H1 (cell line): Measurements from ENCODE around the gene KCTD8. TPM values are rescaled to one million over a fixed set of nuclear protein-coding genes. Genes with fewer than 3 reads are reported as not detected.

Source experiments
- CTCF ChIA-PET: fragments of 300-600 bp; sonication (Branson Sonifier 250); formaldehyde crosslinking; loops from one replicate; lab custom pipeline; 2021; ENCODE audit not compliant: partially characterized antibody; lab: Charles Lee
- POLR2A ChIA-PET: fragments of 300-600 bp; sonication (Branson Sonifier 250); formaldehyde crosslinking; loops from one replicate; lab custom pipeline; 2021; ENCODE audit warnings: inconsistent platforms; ENCODE audit not compliant: partially characterized antibody; lab: Charles Lee
- DNase-seq, 2 experiments: peaks; one replicate each; pipeline versions ENCODE4 v3.0.0 to v3.0.0-alpha.2; 2010 to 2022; ENCODE audit warnings: low spot score in 2 of 2, low read depth in 1 of 2, mixed read lengths in 1 of 2
- FAIRE-seq: peaks from 2 replicates; lab custom pipeline; 2011; peaks lifted over from hg19 to GRCh38; lab: Jason Lieb, UNC
- H2AFZ ChIP-seq: 2 replicates; pipeline ENCODE4 v1.8.1; 2012; ENCODE audit warnings: low read length, inconsistent platforms
- H2AK5ac ChIP-seq: 2 replicates; pipeline ENCODE4 v1.6.1; 2013; ENCODE audit warnings: low read depth, low read length
- H2BK120ac ChIP-seq: replicated peaks from 2 replicates; pipeline ENCODE3; 2013; ENCODE audit warnings: low read depth, low read length, inconsistent platforms
- H2BK12ac ChIP-seq: 2 replicates; pipeline ENCODE4 v1.6.1; 2013; ENCODE audit warnings: low read depth, low read length
- H2BK15ac ChIP-seq: 2 replicates; pipeline ENCODE4 v1.6.1; 2013; ENCODE audit warnings: low read length
- H2BK20ac ChIP-seq: 2 replicates; pipeline ENCODE4 v1.6.1; 2013; ENCODE audit warnings: low read length
- H2BK5ac ChIP-seq: 2 replicates; pipeline ENCODE4 v1.6.1; 2013; ENCODE audit warnings: low read depth, low read length
- H3K14ac ChIP-seq: 2 replicates; pipeline ENCODE4 v1.6.1; 2013; ENCODE audit warnings: inconsistent platforms; ENCODE audit not compliant: insufficient read length
- H3K18ac ChIP-seq: 2 replicates; pipeline ENCODE4 v1.6.1; 2013; ENCODE audit warnings: low read length; ENCODE audit errors: extremely low read depth
- H3K23ac ChIP-seq: 2 replicates; pipeline ENCODE4 v1.6.1; 2013; ENCODE audit warnings: inconsistent platforms; ENCODE audit not compliant: insufficient read length
- H3K23me2 ChIP-seq: 2 replicates; pipeline ENCODE4 v1.6.1; 2013; ENCODE audit warnings: low read depth, low read length
- H3K27ac ChIP-seq: 2 replicates; pipeline ENCODE4 v1.6.1; 2011; ENCODE audit warnings: low read depth, low read length, inconsistent platforms
- H3K27me3 ChIP-seq, 4 experiments: replicated peaks in 1 of 4; 1 replicate in 1 of 4; 2 replicates in 3 of 4; pipeline versions ENCODE4 v1.6.1 to v1.8.1; 2011 to 2013; ENCODE audit warnings: low read length in 3 of 4, mild to moderate bottlenecking in 3 of 4, inconsistent platforms in 2 of 4, mixed read lengths in 2 of 4, moderate library complexity in 1 of 4; ENCODE audit not compliant: control insufficient read depth in 3 of 4, insufficient read depth in 3 of 4; ENCODE audit errors: extremely low read depth in 1 of 4
- H3K36me3 ChIP-seq, 4 experiments: 2 replicates each; pipeline versions ENCODE4 v1.6.1 to v1.8.1; 2011 to 2013; ENCODE audit warnings: mild to moderate bottlenecking in 4 of 4, low read length in 3 of 4, moderate library complexity in 2 of 4, control low read depth in 1 of 4, inconsistent platforms in 1 of 4; ENCODE audit not compliant: insufficient read depth in 4 of 4, control insufficient read depth in 2 of 4
- H3K4ac ChIP-seq: replicated peaks from 2 replicates; pipeline ENCODE3; 2013; ENCODE audit warnings: low read length, low read depth, mixed read lengths, inconsistent platforms; ENCODE audit not compliant: insufficient read length
- H3K4me1 ChIP-seq, 4 experiments: replicated peaks in 1 of 4; 1 replicate in 1 of 4; 2 replicates in 3 of 4; pipeline versions ENCODE4 v1.6.1 to v1.8.1; 2011 to 2013; ENCODE audit warnings: low read length in 3 of 4, inconsistent platforms in 2 of 4, mixed read lengths in 1 of 4; ENCODE audit not compliant: insufficient read depth in 4 of 4, control insufficient read depth in 3 of 4
- H3K4me2 ChIP-seq, 2 experiments: 2 replicates each; pipeline versions ENCODE4 v1.6.1 to v1.8.1; 2011 to 2013; ENCODE audit warnings: low read depth in 2 of 2, low read length in 2 of 2, control low read depth in 1 of 2, inconsistent platforms in 1 of 2, mild to moderate bottlenecking in 1 of 2; ENCODE audit not compliant: insufficient read depth in 1 of 2
- H3K4me3 ChIP-seq, 4 experiments: fragments of 200-600, 300-600 bp in 1 of 4; sonication (generic), shearing (Covaris generic), sonication (Bioruptor Twin) in 1 of 4; 2 replicates each; pipeline versions ENCODE4 v1.5.1 to v1.8.1; 2011 to 2016; ENCODE audit warnings: low read length in 4 of 4, low read depth in 3 of 4, control low read depth in 2 of 4, inconsistent platforms in 2 of 4, mild to moderate bottlenecking in 2 of 4, mixed read lengths in 1 of 4, moderate library complexity in 1 of 4; ENCODE audit not compliant: insufficient read depth in 2 of 4; ENCODE audit errors: extremely low read depth in 1 of 4
- H3K56ac ChIP-seq: replicated peaks from 2 replicates; pipeline ENCODE3; 2013; ENCODE audit warnings: low read depth, mild to moderate bottlenecking, mixed read lengths, low read length, inconsistent platforms; ENCODE audit not compliant: insufficient read length
- H3K79me1 ChIP-seq: 2 replicates; pipeline ENCODE4 v1.6.1; 2013; ENCODE audit warnings: low read depth, low read length, control low read depth
- H3K79me2 ChIP-seq, 2 experiments: 2 replicates each; pipeline versions ENCODE4 v1.6.1 to v1.8.1; 2012 to 2013; ENCODE audit warnings: low read length in 2 of 2, mild to moderate bottlenecking in 2 of 2, inconsistent platforms in 1 of 2; ENCODE audit not compliant: insufficient read depth in 2 of 2, control insufficient read depth in 1 of 2
- H3K9ac ChIP-seq, 4 experiments: replicated peaks in 1 of 4; 1 replicate in 1 of 4; 2 replicates in 3 of 4; pipeline versions ENCODE4 v1.6.1 to v1.8.1; 2011 to 2013; ENCODE audit warnings: low read depth in 3 of 4, low read length in 3 of 4, control low read depth in 2 of 4, mild to moderate bottlenecking in 2 of 4, moderate library complexity in 2 of 4, inconsistent platforms in 1 of 4; ENCODE audit errors: extremely low read depth in 1 of 4
- H3K9me3 ChIP-seq, 2 experiments: 2 replicates each; pipeline versions ENCODE4 v1.6.1 to v1.8.1; 2012 to 2013; ENCODE audit warnings: mild to moderate bottlenecking in 2 of 2, moderate library complexity in 2 of 2, control low read depth in 1 of 2, inconsistent platforms in 1 of 2, low read depth in 1 of 2, low read length in 1 of 2, mixed read lengths in 1 of 2; ENCODE audit not compliant: insufficient read depth in 2 of 2
- H4K20me1 ChIP-seq, 2 experiments: replicated peaks in 1 of 2; 2 replicates each; pipeline versions ENCODE3 to v1.8.1; 2011 to 2013; ENCODE audit warnings: inconsistent platforms in 2 of 2, low read length in 2 of 2, mild to moderate bottlenecking in 1 of 2; ENCODE audit not compliant: insufficient read depth in 2 of 2, control insufficient read depth in 1 of 2
- H4K5ac ChIP-seq: 2 replicates; pipeline ENCODE4 v1.6.1; 2013; ENCODE audit warnings: low read length, low read depth, mixed read lengths, inconsistent platforms; ENCODE audit not compliant: insufficient read length
- H4K8ac ChIP-seq: 2 replicates; pipeline ENCODE4 v1.8.0; 2013; ENCODE audit warnings: mild to moderate bottlenecking, moderate library complexity, low read length, inconsistent platforms; ENCODE audit not compliant: insufficient read depth; ENCODE audit errors: extremely low read depth
- H4K91ac ChIP-seq: replicated peaks from 2 replicates; pipeline ENCODE3; 2013; ENCODE audit warnings: low read length, mixed read lengths, inconsistent platforms; ENCODE audit not compliant: insufficient read length
- CHD1 ChIP-seq: IDR thresholded peaks from 2 replicates; pipeline ENCODE4 v1.6.1; 2012; ENCODE audit warnings: low read depth, low read length, improper control_type of control experiment
- CREB1 ChIP-seq: IDR thresholded peaks from 2 replicates; pipeline ENCODE4 v1.6.1; 2012; ENCODE audit warnings: inconsistent platforms
- POLR2A ChIP-seq, 2 experiments: IDR thresholded peaks; 1 replicate in 1 of 2; 2 replicates in 1 of 2; pipeline ENCODE4 v1.6.1; 2011; ENCODE audit warnings: low read depth in 2 of 2, low read length in 2 of 2, mild to moderate bottlenecking in 2 of 2; ENCODE audit errors: control extremely low read depth in 1 of 2
- RAD21 ChIP-seq, 2 experiments: IDR thresholded peaks in 1 of 2; conservative IDR thresholded peaks in 1 of 2; 2 replicates each; pipeline ENCODE4 v1.6.1; 2011; ENCODE audit warnings: low read depth in 2 of 2, low read length in 2 of 2, improper control_type of control experiment in 1 of 2, inconsistent platforms in 1 of 2, mild to moderate bottlenecking in 1 of 2, moderate library complexity in 1 of 2
- RXRA ChIP-seq: IDR thresholded peaks from 2 replicates; pipeline ENCODE4 v1.6.1; 2011; ENCODE audit warnings: low read depth, mild to moderate bottlenecking, low read length, moderate library complexity; ENCODE audit not compliant: insufficient read depth
- WGBS, 2 experiments: shearing (Covaris generic) in 1 of 2; methylation state at CpG; one replicate each; pipeline versions ENCODE4 v1.1.6 to v1.1.7; 2013 to 2015; ENCODE audit warnings: low lambda C conversion rate in 2 of 2, mixed read lengths in 2 of 2, inconsistent platforms in 1 of 2, low coverage in 1 of 2, missing lambda C conversion rate in 1 of 2; ENCODE audit not compliant: insufficient replicate concordance in 2 of 2, insufficient coverage in 1 of 2, insufficient read length in 1 of 2; ENCODE audit errors: extremely low coverage in 1 of 2, missing lambda C conversion rate in 1 of 2; 5-methylcytosine and 5-hydroxymethylcytosine counted together
- polyA plus RNA-seq, 7 experiments: library from polyadenylated mRNA; depleted of rRNA in 3 of 7; stranded (reverse) in 5 of 7; unstranded in 2 of 7; fragments of >200 nt in 5 of 7; fragments of 200-250 nt in 2 of 7; gene quantifications; 1 replicate in 5 of 7; 2 replicates in 1 of 7; 4 replicates in 1 of 7; pipeline versions ENCODE4 v1.2.1 to v1.2.3, GENCODE V29; 2011 to 2013; ENCODE audit warnings: missing spikeins in 2 of 7, mixed read lengths in 2 of 7
- total RNA-seq: library from RNA; stranded (reverse); fragmentation: NEBNext Ultra II Directional; extraction: Animal tissue kit (Norgen Biotek cat#: 25700); gene quantifications from 2 replicates; pipeline ENCODE4 v1.2.1, GENCODE V29; 2021
- TF ChIP-seq, protein P1 (sequence below): IDR thresholded peaks from 2 replicates; pipeline ENCODE4 v1.6.1; 2012; ENCODE audit warnings: low read length, inconsistent platforms
- TF ChIP-seq, protein P2 (sequence below), 3 experiments: IDR thresholded peaks; 1 replicate in 2 of 3; 2 replicates in 1 of 3; pipeline versions ENCODE4 v1.5.1 to v1.6.1; 2011; ENCODE audit warnings: low read length in 3 of 3, mild to moderate bottlenecking in 3 of 3, inconsistent platforms in 2 of 3, low read depth in 1 of 3, moderate library complexity in 1 of 3; ENCODE audit not compliant: insufficient read depth in 1 of 3; ENCODE audit errors: control extremely low read depth in 1 of 3

The KCTD8 gene
- total and polyA plus RNA-seq, 2 of the 8 experiments (the other 6 are each of a cell fraction or from before 2014, with no cell fraction given), result 2.9 to 3.7 TPM

GRCh38 chr4:44446801-44447562 is 1.6 kb downstream of the KCTD8 start:
- H3K18ac ChIP-seq, result peak overlapping the region; percentile 16; the same call in 1 of the 2 replicates
- POLR2A ChIA-PET, result interaction anchor here (1.3 to 1.4 kb wide), 2 partner anchors 14 to 879 kb away, joined by 3 to 4 read pairs; no protein-coding TSS in a partner anchor
- no peak overlapping the region for H2BK20ac ChIP-seq
- no peaks in the 10 kb centered on the region for H3K79me1 ChIP-seq
- peaks cover 2% of the 10 kb centered on the region in 2 experiments for H4K20me1 ChIP-seq
- no peaks in the 10 kb centered on the region for H3K9me3 ChIP-seq
- H3K23me2 ChIP-seq, result peaks cover 26% of the 10 kb centered on the region; the same call in 1 of the 2 replicates
- H2BK15ac ChIP-seq, result 0 out of 2 replicates have a peak overlapping the region, but pooled peaks have one; percentile 73
- no peak overlapping the region for H3K27ac ChIP-seq
- H2BK12ac ChIP-seq, result no peak overlapping the region
- H3K4me1 ChIP-seq, result no peaks in the 10 kb centered on the region; a peak in 1 of 7 replicates
- no peak overlapping the region for H4K5ac ChIP-seq
- H2AK5ac ChIP-seq, result no peak overlapping the region
- H2BK120ac ChIP-seq, result no peak overlapping the region
- H2AFZ ChIP-seq, result 0 out of 2 replicates have a peak overlapping the region, but pooled peaks have one; percentile 55
- no peak overlapping the region for H2BK5ac ChIP-seq
- H3K4me2 ChIP-seq, result peak overlapping the region; percentile 87 to 90
- CTCF ChIA-PET, result no interaction called here
- H3K79me2 ChIP-seq, result peaks cover 0 to 22% of the 10 kb centered on the region in 2 experiments; a peak in 2 of 4 replicates
- no peak overlapping the region for H3K4ac ChIP-seq
- no peaks in the 10 kb centered on the region for H3K36me3 ChIP-seq
- no peak for FAIRE-seq
- peak overlapping the region; percentile 84 for H4K8ac ChIP-seq
- H3K9ac ChIP-seq, result 0 out of 7 replicates have a peak overlapping the region, but pooled peaks of 2 of the 4 experiments have one; percentile 3 to 10
- H3K4me3 ChIP-seq, result peak overlapping the region; percentile 44 to 72 (median 66)
- peaks cover 0 to 18% (median 9%) of the 10 kb centered on the region in 4 experiments; a peak in 5 of 7 replicates for H3K27me3 ChIP-seq
- peak in 1 of 2 experiments; percentile 68 for DNase-seq
- H3K14ac ChIP-seq, result no peak overlapping the region
- H3K23ac ChIP-seq, result no peak overlapping the region
- H3K56ac ChIP-seq, result no peak overlapping the region
- 4% methylated on average over 28 of the region's 32 CpGs; no CpG with 5 or more reads in 1 of the 2 experiments for whole genome bisulfite sequencing, 2 experiments
- H4K91ac ChIP-seq, result no peak overlapping the region
- peak in 1 of 2 experiments; percentile 11; a peak in 1 of 4 replicates for TF ChIP-seq RAD21 (IDR thresholded peaks at IDR 0.05 in 1 of 2, conservative IDR thresholded peaks at IDR 0.05 in 1 of 2; ENCODE audit: low read depth in 2 of 2, low read length in 2 of 2)
- TF ChIP-seq, protein P1, sequence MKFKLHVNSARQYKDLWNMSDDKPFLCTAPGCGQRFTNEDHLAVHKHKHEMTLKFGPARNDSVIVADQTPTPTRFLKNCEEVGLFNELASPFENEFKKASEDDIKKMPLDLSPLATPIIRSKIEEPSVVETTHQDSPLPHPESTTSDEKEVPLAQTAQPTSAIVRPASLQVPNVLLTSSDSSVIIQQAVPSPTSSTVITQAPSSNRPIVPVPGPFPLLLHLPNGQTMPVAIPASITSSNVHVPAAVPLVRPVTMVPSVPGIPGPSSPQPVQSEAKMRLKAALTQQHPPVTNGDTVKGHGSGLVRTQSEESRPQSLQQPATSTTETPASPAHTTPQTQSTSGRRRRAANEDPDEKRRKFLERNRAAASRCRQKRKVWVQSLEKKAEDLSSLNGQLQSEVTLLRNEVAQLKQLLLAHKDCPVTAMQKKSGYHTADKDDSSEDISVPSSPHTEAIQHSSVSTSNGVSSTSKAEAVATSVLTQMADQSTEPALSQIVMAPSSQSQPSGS, result no peak
- TF ChIP-seq RXRA, result no peak
- TF ChIP-seq POLR2A (IDR thresholded peaks at IDR 0.05; ENCODE audit: control extremely low read depth in 1 of 2, low read depth in 2 of 2, low read length in 2 of 2), result no peak
- no peak for TF ChIP-seq CHD1
- no peak for TF ChIP-seq CREB1
- TF ChIP-seq, protein P2, sequence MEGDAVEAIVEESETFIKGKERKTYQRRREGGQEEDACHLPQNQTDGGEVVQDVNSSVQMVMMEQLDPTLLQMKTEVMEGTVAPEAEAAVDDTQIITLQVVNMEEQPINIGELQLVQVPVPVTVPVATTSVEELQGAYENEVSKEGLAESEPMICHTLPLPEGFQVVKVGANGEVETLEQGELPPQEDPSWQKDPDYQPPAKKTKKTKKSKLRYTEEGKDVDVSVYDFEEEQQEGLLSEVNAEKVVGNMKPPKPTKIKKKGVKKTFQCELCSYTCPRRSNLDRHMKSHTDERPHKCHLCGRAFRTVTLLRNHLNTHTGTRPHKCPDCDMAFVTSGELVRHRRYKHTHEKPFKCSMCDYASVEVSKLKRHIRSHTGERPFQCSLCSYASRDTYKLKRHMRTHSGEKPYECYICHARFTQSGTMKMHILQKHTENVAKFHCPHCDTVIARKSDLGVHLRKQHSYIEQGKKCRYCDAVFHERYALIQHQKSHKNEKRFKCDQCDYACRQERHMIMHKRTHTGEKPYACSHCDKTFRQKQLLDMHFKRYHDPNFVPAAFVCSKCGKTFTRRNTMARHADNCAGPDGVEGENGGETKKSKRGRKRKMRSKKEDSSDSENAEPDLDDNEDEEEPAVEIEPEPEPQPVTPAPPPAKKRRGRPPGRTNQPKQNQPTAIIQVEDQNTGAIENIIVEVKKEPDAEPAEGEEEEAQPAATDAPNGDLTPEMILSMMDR (IDR thresholded peaks at IDR 0.05; ENCODE audit: control extremely low read depth in 1 of 3, insufficient read depth in 1 of 3, low read depth in 1 of 3, low read length in 3 of 3), result no peak
